ENCODE data around the gene ENTPD8.
"Not testable (repeated sequence)": the region's sequence is repeated elsewhere in the genome, so short reads cannot be mapped to it uniquely, and the experiment has no call there.

The ENTPD8 gene

GRCh38 chr9:137452761-137453642 is 11.8 kb upstream of the ENTPD8 start:
- no peak for TF ChIP-seq CTCF (IDR thresholded peaks at IDR 0.05; ENCODE audit: low read length, missing control alignments)
- no peak overlapping the region for H3K4me3 ChIP-seq (replicated peaks; ENCODE audit: low read depth, low read length)
- DNase-seq (ENCODE audit: low read depth): no peak

- no peak for TF ChIP-seq CTCF (IDR thresholded peaks at IDR 0.05; ENCODE audit: low read length, missing control alignments)
- DNase-seq (ENCODE audit: low read depth): no peak
- no peak overlapping the region for H3K4me3 ChIP-seq (replicated peaks; ENCODE audit: low read depth, low read length)
These were observed 11.0 kb upstream of the ENTPD8 start for GRCh38 chr9:137452006-137452760.

GRCh38 chr9:137451264-137452005 is 10.3 kb upstream of the ENTPD8 start:
- DNase-seq (ENCODE audit: low read depth); H3K4me3 ChIP-seq (replicated peaks; ENCODE audit: low read depth, low read length): not testable (repeated sequence)

DNA sequence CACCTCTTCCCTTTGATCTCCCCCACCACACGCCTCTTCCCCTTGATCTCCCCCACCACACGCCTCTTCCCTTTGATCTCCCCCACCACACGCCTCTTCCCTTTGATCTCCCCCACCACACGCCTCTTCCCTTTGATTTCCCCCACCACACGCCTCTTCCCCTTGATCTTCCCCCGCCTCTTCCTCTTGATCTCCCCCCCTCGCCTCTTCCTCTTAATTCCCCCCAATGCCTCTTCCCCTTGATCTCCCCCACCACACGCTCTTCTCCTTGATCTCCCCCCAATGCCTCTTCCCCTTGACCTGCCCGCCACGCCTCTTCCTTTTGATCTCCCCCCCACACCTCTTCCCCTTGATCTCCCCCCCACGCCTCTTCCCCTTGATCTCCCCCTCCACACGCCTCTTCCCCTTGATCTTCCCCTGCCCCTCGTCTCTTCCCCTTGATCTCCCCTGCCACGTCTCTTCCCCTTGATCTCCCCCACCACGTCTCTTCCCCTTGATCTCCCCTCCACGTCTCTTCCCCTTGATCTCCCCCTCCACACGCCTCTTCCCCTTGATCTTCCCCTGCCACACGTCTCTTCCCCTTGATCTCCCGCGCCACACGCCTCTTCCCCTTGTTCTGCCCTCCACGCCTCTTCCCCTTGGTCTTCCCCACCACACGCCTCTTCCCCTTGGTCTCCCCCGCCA is 9.5 kb upstream of the ENTPD8 start:
- DNase-seq (ENCODE audit: low read depth); H3K4me3 ChIP-seq (replicated peaks; ENCODE audit: low read depth, low read length): not testable (repeated sequence)

DNA sequence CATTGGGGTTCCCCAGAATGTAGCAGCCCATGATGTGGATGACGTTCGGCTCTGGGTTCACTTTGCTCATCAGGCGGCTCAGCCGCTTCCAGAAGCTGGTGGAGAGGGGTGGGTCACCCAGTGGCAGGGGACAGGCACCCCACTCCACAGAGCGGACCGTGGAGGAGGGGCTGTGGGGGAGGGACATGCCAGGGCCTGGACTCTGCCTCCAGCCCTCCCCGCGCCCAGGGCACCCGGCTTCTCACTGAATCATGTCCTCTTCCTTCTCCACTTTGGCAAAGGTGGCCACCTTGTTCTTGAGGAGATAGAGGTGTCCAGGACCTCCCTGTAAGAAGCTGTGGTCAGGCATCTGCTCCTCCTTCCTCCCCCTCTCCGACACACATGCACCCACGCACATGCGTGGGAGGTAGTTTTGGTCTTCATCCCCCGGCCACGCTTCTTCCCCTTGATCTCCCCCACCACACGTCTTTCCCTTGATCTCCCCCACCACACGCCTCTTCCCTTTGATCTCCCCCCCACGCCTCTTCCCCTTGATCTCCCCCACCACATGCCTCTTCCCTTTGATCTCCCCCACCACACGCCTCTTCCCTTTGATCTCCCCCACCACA is 8.9 kb upstream of the ENTPD8 start:
- H3K4me3 ChIP-seq (replicated peaks; ENCODE audit: low read depth, low read length): no peak overlapping the region
- TF ChIP-seq CTCF (IDR thresholded peaks at IDR 0.05; ENCODE audit: low read length, missing control alignments): no peak
- DNase-seq (ENCODE audit: low read depth): no peak

GRCh38 chr9:137449081-137449844 is 8.1 kb upstream of the ENTPD8 start:
- no peak overlapping the region for H3K4me3 ChIP-seq (replicated peaks; ENCODE audit: low read depth, low read length)
- no peak for DNase-seq (ENCODE audit: low read depth)
- TF ChIP-seq CTCF (IDR thresholded peaks at IDR 0.05; ENCODE audit: low read length, missing control alignments): no peak

- DNase-seq (ENCODE audit: low read depth): no peak
- no peak for TF ChIP-seq CTCF (IDR thresholded peaks at IDR 0.05; ENCODE audit: low read length, missing control alignments)
- H3K4me3 ChIP-seq (replicated peaks; ENCODE audit: low read depth, low read length): no peak overlapping the region
These were observed 7.4 kb upstream of the ENTPD8 start for GRCh38 chr9:137448602-137448962.

All from fibroblast of pulmonary artery (primary cell).